22Rv1 (cell line): Measurements from ENCODE around the gene NAIF1.
"Not testable (repeated sequence)": the region's sequence is repeated elsewhere in the genome, so short reads cannot be mapped to it uniquely, and the experiment has no call there.

ENCODE experiments used
- H3K27ac ChIP-seq: fragments of 450-650 bp; 2 replicates; pipeline ENCODE4 v1.5.1; 2017
- ZFX ChIP-seq: fragments of 450-650 bp; IDR thresholded peaks from 2 replicates; pipeline ENCODE4 v1.6.1; 2017; ENCODE audit warnings: antibody characterized with exemption, borderline replicate concordance
- TF ChIP-seq, protein P1 (sequence below): fragments of 450-650 bp; IDR thresholded peaks from 2 replicates; pipeline ENCODE4 v1.5.1; 2017; ENCODE audit warnings: mild to moderate bottlenecking

Gene NAIF1

DNA sequence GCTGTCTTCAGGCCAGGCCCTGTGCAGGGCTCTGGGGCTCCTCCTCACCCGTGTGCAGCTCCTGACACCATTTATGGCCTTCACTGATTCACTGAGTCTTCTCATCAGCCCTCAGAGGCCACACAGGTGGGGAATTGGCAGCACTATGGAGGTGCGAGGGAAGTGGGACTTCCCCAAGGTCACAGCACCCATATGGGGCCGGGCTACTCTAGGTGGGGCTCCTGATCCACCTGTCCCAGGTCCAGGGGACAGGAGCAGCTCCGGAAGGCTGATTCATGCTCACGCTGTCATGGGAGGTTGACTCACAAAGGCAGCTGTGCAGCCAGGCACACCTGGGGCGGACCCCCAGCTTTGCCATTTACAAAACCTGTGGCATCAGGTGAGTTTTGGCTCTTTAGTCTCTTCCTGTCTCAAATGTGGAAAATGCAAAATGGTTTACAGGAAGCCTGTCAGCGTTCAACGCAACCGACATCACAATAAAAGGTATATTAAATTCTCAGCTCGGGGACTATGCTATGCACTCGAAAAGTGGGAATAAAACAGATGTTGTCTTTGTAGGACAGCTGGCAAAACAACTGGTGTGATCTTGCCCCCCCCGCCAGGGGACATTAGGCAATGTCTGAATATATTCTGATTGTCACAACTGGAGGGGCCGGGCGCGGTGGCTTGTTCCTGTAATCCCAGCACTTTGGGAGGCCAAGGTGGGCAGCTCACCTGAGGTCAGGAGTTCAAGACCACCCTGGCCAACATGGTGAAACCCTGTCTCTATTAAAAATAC lies 15.0 kb downstream of the NAIF1 start:
- no peak overlapping the region for H3K27ac ChIP-seq
- TF ChIP-seq ZFX: no peak
- TF ChIP-seq, protein P1, sequence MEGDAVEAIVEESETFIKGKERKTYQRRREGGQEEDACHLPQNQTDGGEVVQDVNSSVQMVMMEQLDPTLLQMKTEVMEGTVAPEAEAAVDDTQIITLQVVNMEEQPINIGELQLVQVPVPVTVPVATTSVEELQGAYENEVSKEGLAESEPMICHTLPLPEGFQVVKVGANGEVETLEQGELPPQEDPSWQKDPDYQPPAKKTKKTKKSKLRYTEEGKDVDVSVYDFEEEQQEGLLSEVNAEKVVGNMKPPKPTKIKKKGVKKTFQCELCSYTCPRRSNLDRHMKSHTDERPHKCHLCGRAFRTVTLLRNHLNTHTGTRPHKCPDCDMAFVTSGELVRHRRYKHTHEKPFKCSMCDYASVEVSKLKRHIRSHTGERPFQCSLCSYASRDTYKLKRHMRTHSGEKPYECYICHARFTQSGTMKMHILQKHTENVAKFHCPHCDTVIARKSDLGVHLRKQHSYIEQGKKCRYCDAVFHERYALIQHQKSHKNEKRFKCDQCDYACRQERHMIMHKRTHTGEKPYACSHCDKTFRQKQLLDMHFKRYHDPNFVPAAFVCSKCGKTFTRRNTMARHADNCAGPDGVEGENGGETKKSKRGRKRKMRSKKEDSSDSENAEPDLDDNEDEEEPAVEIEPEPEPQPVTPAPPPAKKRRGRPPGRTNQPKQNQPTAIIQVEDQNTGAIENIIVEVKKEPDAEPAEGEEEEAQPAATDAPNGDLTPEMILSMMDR: no peak

DNA sequence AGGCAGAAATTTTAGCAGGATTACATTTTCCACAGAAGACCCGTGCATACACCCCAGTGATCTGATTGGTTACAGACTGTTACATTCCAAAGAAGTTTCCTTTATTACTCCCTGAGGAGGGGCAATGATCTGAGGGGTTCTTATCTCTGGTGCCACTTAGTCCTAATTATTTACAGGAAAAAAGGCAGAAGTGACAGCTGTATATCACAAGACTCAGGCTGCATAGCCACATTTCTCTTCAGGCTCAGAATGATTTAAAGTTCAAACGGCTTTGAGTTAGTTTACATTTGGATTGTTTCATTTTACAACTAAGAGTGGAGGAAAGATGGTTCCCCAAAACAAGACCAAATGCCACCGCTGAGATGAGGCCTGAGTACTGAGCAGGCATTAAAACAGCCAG lies 17.3 kb downstream of the NAIF1 start:
- TF ChIP-seq, protein P1: no peak
- TF ChIP-seq ZFX: no peak
- no peak overlapping the region for H3K27ac ChIP-seq

DNA sequence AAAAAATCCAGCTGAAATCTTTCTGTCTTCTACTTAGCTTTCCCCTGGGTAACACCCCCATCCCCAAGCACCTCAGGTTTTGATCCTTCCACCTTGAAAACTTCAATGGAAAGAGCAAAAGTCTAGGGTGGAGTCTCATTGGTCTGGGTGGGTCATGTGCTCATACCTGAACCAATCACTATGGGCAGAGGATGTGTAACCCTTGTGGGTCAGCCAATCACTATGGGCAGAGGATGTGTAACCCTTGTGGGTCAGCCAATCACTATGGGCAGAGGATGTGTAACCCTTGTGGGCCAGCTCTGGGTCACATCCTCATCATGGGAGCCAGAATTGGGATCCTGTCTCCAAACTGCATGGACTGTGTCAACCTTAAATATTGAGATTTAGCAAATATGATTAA lies 18.5 kb downstream of the NAIF1 start:
- TF ChIP-seq, protein P1: no peak
- TF ChIP-seq ZFX: no peak
- H3K27ac ChIP-seq: no peak overlapping the region

DNA sequence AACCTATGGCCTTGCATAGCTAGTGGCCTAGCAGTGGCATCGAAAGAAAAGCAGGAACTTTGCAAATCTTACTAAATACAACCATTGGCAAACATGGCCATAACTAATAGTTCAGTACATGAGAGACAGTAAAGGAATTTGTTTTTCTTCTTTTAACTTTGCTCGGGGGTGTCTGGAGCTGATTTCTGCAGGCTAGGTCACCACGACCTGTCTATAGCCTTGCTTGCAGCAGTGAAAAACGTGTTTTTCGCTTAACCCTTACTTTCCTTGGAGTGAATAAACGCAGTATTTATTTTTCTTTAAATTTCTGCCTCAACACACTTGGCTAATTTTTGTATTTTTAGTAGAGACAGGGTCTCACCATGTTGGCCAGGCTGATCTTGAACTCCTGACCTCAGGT lies 19.9 kb downstream of the NAIF1 start:
- H3K27ac ChIP-seq: no peak overlapping the region
- no peak for TF ChIP-seq ZFX
- TF ChIP-seq, protein P1: no peak

DNA sequence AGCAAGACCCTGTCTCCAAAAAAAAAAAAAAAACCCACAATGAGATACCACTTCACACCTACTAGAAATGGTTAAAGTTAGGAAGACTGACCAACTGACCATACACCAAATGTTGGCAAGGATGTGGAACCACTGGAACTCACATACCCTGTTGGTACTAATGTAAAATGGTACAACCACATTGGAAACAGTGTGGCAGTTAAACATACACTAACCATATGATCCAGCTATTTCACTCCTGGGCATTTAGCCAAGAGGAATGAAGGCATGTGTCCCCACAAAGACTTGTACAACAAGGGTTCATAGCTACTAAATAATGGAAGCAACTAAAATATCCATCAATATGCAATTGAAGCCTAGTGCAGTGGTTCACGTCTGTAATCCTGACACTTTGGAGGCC lies 21.3 kb downstream of the NAIF1 start:
- TF ChIP-seq ZFX: no peak
- TF ChIP-seq, protein P1: no peak
- H3K27ac ChIP-seq: no peak overlapping the region

DNA sequence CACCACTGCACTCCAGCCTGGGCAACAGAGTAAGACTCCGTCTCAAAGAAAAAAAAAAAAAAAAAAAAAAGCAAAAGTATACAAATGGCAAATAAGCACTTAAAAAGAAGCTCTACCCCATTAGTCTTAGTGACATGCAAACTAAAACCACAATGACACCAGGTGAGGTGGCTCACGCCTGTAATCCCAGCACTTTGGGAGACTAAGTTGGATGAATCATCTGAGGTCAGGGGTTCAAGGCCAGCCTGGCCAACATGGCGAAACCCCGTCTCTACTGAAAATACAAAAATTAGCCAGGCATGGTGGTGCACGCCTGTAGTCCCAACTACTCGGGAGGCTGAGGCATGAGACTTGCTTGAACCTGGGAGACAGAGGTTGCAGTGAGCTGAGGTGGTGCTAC lies 21.7 kb downstream of the NAIF1 start:
- H3K27ac ChIP-seq: not testable (repeated sequence)

DNA sequence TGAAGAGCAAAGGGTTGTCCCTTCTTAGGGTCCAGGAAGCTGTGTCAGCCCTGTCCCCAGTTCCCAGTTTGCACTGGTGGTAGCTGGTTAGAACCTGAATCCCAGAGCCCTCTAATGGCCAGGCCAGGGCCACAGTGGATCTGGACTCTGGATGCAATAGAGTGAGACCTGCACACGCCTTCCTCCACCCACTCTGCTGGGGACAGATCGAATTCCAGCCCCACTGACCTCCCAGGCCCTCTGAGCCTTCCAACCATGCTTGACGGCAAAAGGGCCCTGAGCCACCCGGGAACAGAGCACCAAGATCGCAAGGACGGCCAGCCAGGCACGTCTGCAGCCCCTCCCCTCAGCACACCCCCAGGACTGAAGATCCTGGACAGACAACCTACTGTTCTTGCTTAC lies 23.7 kb downstream of the NAIF1 start:
- no peak for TF ChIP-seq ZFX
- TF ChIP-seq, protein P1: no peak
- no peak overlapping the region for H3K27ac ChIP-seq

DNA sequence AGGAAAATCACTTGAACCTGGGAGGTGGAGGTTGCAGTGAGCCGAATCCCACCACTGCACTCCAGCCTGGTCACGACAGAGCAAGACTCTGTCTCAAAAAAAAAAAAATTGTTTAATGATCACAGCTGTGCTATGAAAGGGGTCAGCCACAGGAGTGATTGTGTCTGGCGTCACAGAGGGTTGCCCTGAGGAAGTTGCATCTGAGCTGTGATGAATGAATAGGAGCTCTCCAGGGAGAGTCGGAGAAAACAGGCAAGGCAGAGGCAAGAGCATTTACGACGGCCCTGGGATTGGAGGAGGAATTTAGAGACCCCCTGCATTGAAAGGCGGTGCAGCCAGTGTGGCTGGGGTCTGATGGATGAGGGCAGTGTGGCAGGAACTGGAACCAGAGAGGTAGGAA lies 25.1 kb downstream of the NAIF1 start:
- H3K27ac ChIP-seq: no peak overlapping the region
- no peak for TF ChIP-seq ZFX
- TF ChIP-seq, protein P1: no peak

DNA sequence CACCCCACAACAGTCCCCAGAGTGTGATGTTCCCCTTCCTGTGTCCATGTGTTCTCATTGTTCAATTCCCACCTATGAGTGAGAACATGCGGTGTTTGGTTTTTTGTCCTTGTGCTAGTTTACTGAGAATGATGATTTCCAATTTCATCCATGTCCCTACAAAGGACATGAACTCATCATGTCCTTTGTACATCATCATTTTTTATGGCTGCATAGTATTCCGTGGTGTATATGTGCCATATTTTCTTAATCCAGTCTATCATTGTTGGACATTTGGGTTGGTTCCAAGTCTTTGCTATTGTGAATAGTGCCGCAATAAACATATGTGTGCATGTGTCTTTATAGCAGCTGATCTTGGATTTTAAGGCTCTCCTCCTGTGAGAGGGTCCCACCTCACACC lies 26.3 kb downstream of the NAIF1 start:
- H3K27ac ChIP-seq: not testable (repeated sequence)

DNA sequence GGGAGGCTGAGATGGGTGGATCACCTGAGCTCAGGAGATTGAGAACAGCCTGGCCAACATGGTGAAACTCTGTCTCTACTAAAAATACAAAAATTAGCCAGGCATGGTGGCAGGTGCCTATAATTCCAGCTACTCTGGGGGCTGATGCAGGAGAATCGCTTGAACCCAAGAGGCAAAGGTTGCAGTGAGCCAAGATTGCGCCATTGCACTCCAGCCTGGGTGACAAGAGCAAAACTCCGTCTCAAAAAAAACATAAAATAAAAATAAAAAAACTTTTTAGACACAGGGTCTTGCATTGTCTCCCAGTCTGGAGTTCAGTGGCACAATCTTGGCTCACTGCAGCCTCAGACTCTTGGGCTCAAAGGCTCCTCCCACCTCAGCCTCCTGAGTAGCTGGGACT lies 30.6 kb downstream of the NAIF1 start:
- not testable (repeated sequence) for H3K27ac ChIP-seq
